ENCODE measurements around the gene FOXF2.

GRCh38 chr6:1394514-1395463 is 5.4 kb downstream of the FOXF2 start:
- TF ChIP-seq SUZ12 (IDR thresholded peaks at IDR 0.05) (no peak), ARNT (IDR thresholded peaks at IDR 0.05) (no peak), CTBP1 (IDR thresholded peaks at IDR 0.05; ENCODE audit: borderline replicate concordance) (no peak), FOXK2 (IDR thresholded peaks at IDR 0.05) (no peak), BHLHE40 (IDR thresholded peaks at IDR 0.05; ENCODE audit: borderline replicate concordance) (no peak), L3MBTL2 (conservative IDR thresholded peaks at IDR 0.05) (no peak), TARDBP (IDR thresholded peaks at IDR 0.05) (no peak), ELF4 (IDR thresholded peaks at IDR 0.05) (no peak), FOXM1 (IDR thresholded peaks at IDR 0.05; ENCODE audit: borderline replicate concordance) (no peak), PKNOX1 (IDR thresholded peaks at IDR 0.05) (no peak), SP1 (IDR thresholded peaks at IDR 0.05) (no peak), ZNF384 (IDR thresholded peaks at IDR 0.05) (no peak), FOXA1 (IDR thresholded peaks at IDR 0.05) (no peak)
